BLaER1 treated with 17β-estradiol and CSF1 and Interleukin-3, amounts not matched to agents 10 nM and 100 nM (cell line): ENCODE results near the gene DPCD.

ENCODE experiments used
- H3K27ac ChIP-seq, 11 experiments: shearing (Covaris generic); formaldehyde crosslinking; 2 replicates each; pipeline ENCODE4 v1.8.1; 2022
- H3K27me3 ChIP-seq, 11 experiments: shearing (Covaris generic); formaldehyde crosslinking; 2 replicates each; pipeline ENCODE4 v1.8.1; 2022
- H3K36me3 ChIP-seq, 11 experiments: shearing (Covaris generic); formaldehyde crosslinking; 2 replicates each; pipeline ENCODE4 v1.8.1; 2022
- H3K4me1 ChIP-seq, 10 experiments: shearing (Covaris generic); formaldehyde crosslinking; 2 replicates each; pipeline ENCODE4 v1.8.1; 2022
- H3K4me2 ChIP-seq, 11 experiments: shearing (Covaris generic); formaldehyde crosslinking; 2 replicates each; pipeline ENCODE4 v1.8.1; 2022
- H3K4me3 ChIP-seq, 10 experiments: shearing (Covaris generic); formaldehyde crosslinking; 2 replicates each; pipeline ENCODE4 v1.8.1; 2022
- H3K9ac ChIP-seq, 11 experiments: shearing (Covaris generic); formaldehyde crosslinking; 2 replicates each; pipeline ENCODE4 v1.8.1; 2022
- H3K9me3 ChIP-seq, 11 experiments: shearing (Covaris generic); formaldehyde crosslinking; replicated peaks in 1 of 11; 2 replicates each; pipeline ENCODE4 v1.8.1; 2022
- H4K20me1 ChIP-seq, 11 experiments: shearing (Covaris generic); formaldehyde crosslinking; 2 replicates each; pipeline ENCODE4 v1.8.1; 2022
- Cebpa-rat ChIP-seq, 11 experiments: shearing (Covaris generic); IDR thresholded peaks; 2 replicates each; pipeline ENCODE4 v1.8.1; 2022

The DPCD gene

GRCh38 chr10:101559596-101560297 is 28.4 kb upstream of the DPCD start:
- Histone ChIP-seq H3K9me3 (no peaks in the 10 kb centered on the region), H3K4me2 (peak overlapping the region in 10 of 11 experiments; percentile 29 to 59 (median 50); a peak in 12 of 22 replicates), H3K27me3 (no peaks in the 10 kb centered on the region), H3K36me3 (peaks cover 0 to 12% (median 0%) of the 10 kb centered on the region in 11 experiments; a peak in 2 of 22 replicates), H3K27ac (no peak overlapping the region), H3K4me1 (peaks cover 25 to 42% (median 37%) of the 10 kb centered on the region in 10 experiments), H4K20me1 (no peaks in the 10 kb centered on the region; a peak in 2 of 22 replicates), H3K9ac (no peak overlapping the region), H3K4me3 (no peak overlapping the region)
- TF ChIP-seq Cebpa-rat (IDR thresholded peaks at IDR 0.05), result no peak

- peaks cover 25 to 42% (median 37%) of the 10 kb centered on the region in 10 experiments for H3K4me1 ChIP-seq
- H3K9ac ChIP-seq, result 0 out of 22 replicates have a peak overlapping the region, but pooled peaks of 1 of the 11 experiments have one; percentile 9
- no peak overlapping the region for H3K4me3 ChIP-seq
- H3K27me3 ChIP-seq, result peaks cover 0 to 6% (median 1%) of the 10 kb centered on the region in 11 experiments; a peak in 6 of 22 replicates
- H4K20me1 ChIP-seq, result no peaks in the 10 kb centered on the region; a peak in 2 of 22 replicates
- no peaks in the 10 kb centered on the region for H3K9me3 ChIP-seq
- H3K27ac ChIP-seq, result peak overlapping the region in 1 of 11 experiments; percentile 22; a peak in 1 of 22 replicates
- TF ChIP-seq Cebpa-rat (IDR thresholded peaks at IDR 0.05), result no peak
- H3K4me2 ChIP-seq, result peak overlapping the region; percentile 29 to 59 (median 50); a peak in 21 of 22 replicates
- H3K36me3 ChIP-seq, result peaks cover 0 to 5% (median 0%) of the 10 kb centered on the region in 11 experiments; a peak in 1 of 22 replicates
These were observed 27.6 kb upstream of the DPCD start for GRCh38 chr10:101560298-101561067.

GRCh38 chr10:101561068-101561915 is 26.8 kb upstream of the DPCD start:
- Histone ChIP-seq H3K4me3 (no peak overlapping the region), H3K4me1 (peaks cover 25 to 38% (median 33%) of the 10 kb centered on the region in 10 experiments), H3K9me3 (no peaks in the 10 kb centered on the region), H3K9ac (0 out of 22 replicates have a peak overlapping the region, but pooled peaks of 1 of the 11 experiments have one; percentile 9), H3K36me3 (no peaks in the 10 kb centered on the region), H3K4me2 (peak overlapping the region in 8 of 11 experiments; percentile 29 to 59 (median 52); a peak in 14 of 22 replicates), H3K27me3 (peaks cover 5 to 14% (median 9%) of the 10 kb centered on the region in 11 experiments; a peak in 21 of 22 replicates), H4K20me1 (no peaks in the 10 kb centered on the region; a peak in 2 of 22 replicates), H3K27ac (no peak overlapping the region)
- TF ChIP-seq Cebpa-rat (IDR thresholded peaks at IDR 0.05), result no peak

- Histone ChIP-seq H3K36me3 (no peaks in the 10 kb centered on the region), H3K4me3 (no peak overlapping the region), H3K27me3 (peaks cover 14 to 24% (median 19%) of the 10 kb centered on the region in 11 experiments), H3K9me3 (no peaks in the 10 kb centered on the region), H4K20me1 (no peaks in the 10 kb centered on the region; a peak in 2 of 22 replicates), H3K27ac (no peak overlapping the region), H3K9ac (no peak overlapping the region), H3K4me1 (peaks cover 25 to 40% (median 34%) of the 10 kb centered on the region in 10 experiments), H3K4me2 (no peak overlapping the region)
- no peak for TF ChIP-seq Cebpa-rat (IDR thresholded peaks at IDR 0.05)
These were observed 25.9 kb upstream of the DPCD start for GRCh38 chr10:101562231-101562630.

GRCh38 chr10:101563007-101563406 is 25.1 kb upstream of the DPCD start:
- Histone ChIP-seq H3K27ac (no peak overlapping the region), H4K20me1 (no peaks in the 10 kb centered on the region; a peak in 3 of 22 replicates), H3K27me3 (peaks cover 18 to 32% (median 26%) of the 10 kb centered on the region in 11 experiments), H3K9ac (no peak overlapping the region), H3K4me1 (peaks cover 19 to 42% (median 31%) of the 10 kb centered on the region in 10 experiments), H3K36me3 (no peaks in the 10 kb centered on the region), H3K4me3 (no peak overlapping the region), H3K9me3 (no peaks in the 10 kb centered on the region), H3K4me2 (no peak overlapping the region)
- no peak for TF ChIP-seq Cebpa-rat (IDR thresholded peaks at IDR 0.05)

GRCh38 chr10:101563497-101564040 is 24.6 kb upstream of the DPCD start:
- H3K36me3 ChIP-seq, result no peaks in the 10 kb centered on the region
- peaks cover 14 to 37% (median 25%) of the 10 kb centered on the region in 10 experiments for H3K4me1 ChIP-seq
- no peak overlapping the region for H3K4me3 ChIP-seq
- no peaks in the 10 kb centered on the region for H3K9me3 ChIP-seq
- H3K9ac ChIP-seq, result no peak overlapping the region
- H3K4me2 ChIP-seq, result no peak overlapping the region
- H3K27me3 ChIP-seq, result peaks cover 24 to 37% (median 32%) of the 10 kb centered on the region in 11 experiments
- no peak overlapping the region for H3K27ac ChIP-seq
- no peaks in the 10 kb centered on the region; a peak in 3 of 22 replicates for H4K20me1 ChIP-seq
- TF ChIP-seq Cebpa-rat (IDR thresholded peaks at IDR 0.05), result no peak

GRCh38 chr10:101564490-101564991 is 23.6 kb upstream of the DPCD start:
- H3K27me3 ChIP-seq, result peaks cover 32 to 47% (median 40%) of the 10 kb centered on the region in 11 experiments
- no peak overlapping the region for H3K4me3 ChIP-seq
- no peaks in the 10 kb centered on the region for H3K9me3 ChIP-seq
- no peak for TF ChIP-seq Cebpa-rat (IDR thresholded peaks at IDR 0.05)
- peaks cover 9 to 38% (median 22%) of the 10 kb centered on the region in 10 experiments; a peak in 19 of 20 replicates for H3K4me1 ChIP-seq
- no peaks in the 10 kb centered on the region for H3K36me3 ChIP-seq
- no peak overlapping the region for H3K27ac ChIP-seq
- H3K4me2 ChIP-seq, result no peak overlapping the region
- H3K9ac ChIP-seq, result no peak overlapping the region
- no peaks in the 10 kb centered on the region; a peak in 3 of 22 replicates for H4K20me1 ChIP-seq

- H3K9me3 ChIP-seq, result no peaks in the 10 kb centered on the region
- H3K4me1 ChIP-seq, result peaks cover 5 to 41% (median 18%) of the 10 kb centered on the region in 10 experiments; a peak in 19 of 20 replicates
- H3K27me3 ChIP-seq, result peaks cover 36 to 52% (median 44%) of the 10 kb centered on the region in 11 experiments
- no peaks in the 10 kb centered on the region; a peak in 3 of 22 replicates for H4K20me1 ChIP-seq
- H3K9ac ChIP-seq, result no peak overlapping the region
- no peak overlapping the region for H3K4me3 ChIP-seq
- H3K36me3 ChIP-seq, result no peaks in the 10 kb centered on the region
- no peak overlapping the region for H3K27ac ChIP-seq
- H3K4me2 ChIP-seq, result no peak overlapping the region
- no peak for TF ChIP-seq Cebpa-rat (IDR thresholded peaks at IDR 0.05)
These were observed 22.7 kb upstream of the DPCD start for GRCh38 chr10:101565370-101565900.
